NAMALWA (cell line): ENCODE results near the gene HDAC7.

Experiments
- DNase-seq: peaks from one replicate; pipeline ENCODE4 v3.0.0-alpha.2; 2015; ENCODE audit warnings: low spot score

Gene HDAC7

DNA sequence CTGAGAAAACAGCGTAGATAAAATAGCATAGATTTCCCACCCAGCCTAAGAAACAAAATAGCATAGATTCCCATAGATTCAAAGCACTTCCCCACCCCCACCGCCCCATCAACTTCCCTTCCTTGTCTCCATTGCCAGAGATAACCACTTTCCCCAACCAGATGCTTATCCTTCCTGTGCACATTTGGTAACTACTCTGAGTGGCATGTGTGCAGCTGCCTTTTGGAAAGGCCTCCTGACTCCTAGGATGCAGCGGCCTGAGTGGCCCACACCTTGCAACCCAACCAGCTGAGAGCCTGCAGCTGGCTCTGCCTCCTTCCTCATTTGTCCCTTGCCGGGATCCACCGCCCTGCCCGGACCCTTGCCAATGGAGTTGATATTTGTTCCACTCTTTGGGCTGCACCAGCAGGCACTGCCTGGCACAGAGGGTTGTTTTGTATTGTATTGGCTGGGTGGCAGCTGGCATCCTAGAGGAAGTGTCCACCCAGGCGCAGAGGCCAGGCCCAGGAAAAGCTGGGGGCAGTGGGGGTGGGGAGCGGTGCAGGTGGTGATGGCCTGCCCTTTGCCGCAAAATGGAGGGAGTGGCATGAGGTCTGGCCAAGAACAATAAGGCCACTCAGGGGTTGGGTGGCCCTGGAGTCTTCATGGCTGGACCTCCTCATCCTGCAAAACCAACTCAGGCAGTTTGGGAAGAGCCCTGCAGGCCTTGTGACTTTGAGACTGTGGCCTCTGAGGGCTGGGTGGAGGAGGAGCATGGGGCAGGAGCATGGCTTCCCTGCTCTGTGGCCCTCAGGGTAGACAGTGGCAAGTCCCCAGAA is 41.8 kb downstream of the HDAC7 start:
- DNase-seq: no peak

DNA sequence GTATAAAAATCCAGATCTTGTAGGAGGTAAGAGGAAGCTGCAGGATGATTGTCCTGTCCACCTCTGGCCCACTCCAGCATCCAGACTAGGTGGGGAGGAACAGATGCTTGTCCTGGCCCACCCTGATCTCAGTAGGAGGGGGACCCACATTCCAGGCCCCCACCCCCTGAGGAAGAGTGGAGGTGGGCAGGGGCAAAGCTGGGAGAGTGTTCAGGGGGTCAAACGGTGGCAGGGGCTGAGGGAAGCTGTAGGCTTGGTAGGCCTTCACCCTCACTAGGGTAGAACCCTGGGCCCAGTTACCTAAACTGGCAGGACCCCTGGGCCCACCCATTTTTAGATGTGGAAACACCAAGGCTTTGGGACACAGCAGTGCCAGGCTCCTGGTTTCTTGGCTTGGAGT is 42.6 kb downstream of the HDAC7 start:
- DNase-seq: no peak

DNA sequence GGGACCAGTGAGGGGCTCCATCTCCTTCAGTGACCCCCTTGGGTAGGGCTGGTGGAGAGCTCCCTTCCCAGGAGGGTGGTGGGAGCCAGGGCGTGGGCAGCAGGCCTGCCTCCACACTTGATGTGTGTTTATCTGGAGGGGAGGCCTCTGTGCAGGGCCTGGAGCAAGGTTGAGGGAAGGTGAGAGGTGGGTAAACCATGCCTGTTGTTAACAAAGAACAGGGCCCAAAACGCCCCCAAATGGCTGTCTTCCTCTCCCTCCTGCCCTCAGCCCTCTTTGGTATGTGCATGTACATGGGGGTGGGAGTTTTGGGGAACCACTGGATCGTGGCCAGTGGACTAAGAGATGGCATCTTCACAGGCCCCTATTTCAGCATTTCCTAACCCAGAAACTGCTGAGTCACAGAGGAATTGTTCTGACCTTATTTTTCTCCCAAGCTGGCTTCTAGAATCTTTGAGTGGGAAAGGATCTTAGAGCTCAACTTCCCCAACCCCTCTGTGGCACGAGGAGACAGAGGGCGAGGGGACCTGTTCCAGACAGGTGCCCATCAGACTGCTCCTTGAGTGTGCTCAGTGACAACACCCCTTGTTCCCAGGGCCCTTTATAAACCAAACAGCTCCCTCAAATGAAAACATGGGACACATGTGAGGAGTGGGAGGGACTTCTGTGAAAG is 43.1 kb downstream of the HDAC7 start:
- no peak for DNase-seq

DNA sequence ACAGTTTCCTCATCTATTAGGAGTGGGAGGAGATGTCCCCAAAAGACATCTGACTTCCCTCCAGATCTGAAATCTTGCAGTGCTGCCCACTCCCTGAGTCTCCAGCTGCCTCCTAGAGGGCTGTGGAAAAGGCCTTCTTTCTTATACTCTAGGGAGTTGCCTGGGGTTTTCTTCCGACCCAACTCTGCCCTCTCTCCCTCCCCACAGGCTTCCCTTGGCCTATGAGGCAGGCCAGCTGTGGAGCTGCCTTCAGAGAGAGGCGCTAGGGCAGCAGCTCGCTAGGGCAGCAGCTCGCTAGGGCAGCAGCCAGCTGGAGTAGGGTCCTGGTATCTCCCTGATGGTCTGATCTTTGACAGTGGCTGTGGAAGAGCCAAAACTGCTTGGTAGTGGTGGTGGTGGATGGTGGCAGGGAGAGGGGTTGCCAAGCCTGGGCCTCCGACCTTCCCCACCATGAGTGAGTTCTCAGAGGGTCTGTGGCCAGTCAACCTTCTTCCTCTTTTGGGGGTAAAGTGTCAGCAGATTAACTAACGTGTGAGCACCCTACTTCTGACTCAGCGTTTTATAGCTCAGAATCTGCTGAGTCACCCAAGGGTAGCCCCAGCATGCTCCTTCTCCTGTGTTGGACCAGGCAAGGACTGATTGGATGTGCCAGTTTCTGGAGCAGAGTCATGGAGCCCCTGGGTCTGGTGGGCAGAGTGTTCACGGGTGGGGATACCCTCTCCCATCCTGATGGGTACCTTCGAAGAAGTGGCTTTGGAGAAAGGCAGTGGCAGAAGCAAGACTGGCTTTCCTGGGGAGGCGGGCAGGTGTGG is 44.4 kb downstream of the HDAC7 start:
- peak; percentile 35 for DNase-seq

DNA sequence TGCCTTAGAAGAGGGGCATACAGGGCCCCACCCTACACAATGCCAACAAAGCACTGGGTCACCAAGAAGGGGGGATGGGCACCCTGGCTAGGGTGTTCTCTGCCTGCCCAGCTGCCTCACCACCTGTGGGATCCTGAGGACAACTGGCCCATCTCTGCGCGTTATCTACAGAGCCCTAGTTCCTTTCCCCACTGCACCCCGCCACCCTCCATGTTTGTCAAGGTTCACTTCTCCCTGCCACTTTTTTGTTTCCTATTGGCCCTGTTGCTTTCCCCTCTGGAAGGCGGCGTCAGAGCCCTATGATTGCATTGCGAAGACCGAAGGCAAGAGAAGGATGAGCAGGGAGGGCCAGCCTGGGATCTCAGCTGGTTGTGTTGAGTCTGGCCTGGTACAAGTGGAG is 45.0 kb downstream of the HDAC7 start:
- DNase-seq: no peak

DNA sequence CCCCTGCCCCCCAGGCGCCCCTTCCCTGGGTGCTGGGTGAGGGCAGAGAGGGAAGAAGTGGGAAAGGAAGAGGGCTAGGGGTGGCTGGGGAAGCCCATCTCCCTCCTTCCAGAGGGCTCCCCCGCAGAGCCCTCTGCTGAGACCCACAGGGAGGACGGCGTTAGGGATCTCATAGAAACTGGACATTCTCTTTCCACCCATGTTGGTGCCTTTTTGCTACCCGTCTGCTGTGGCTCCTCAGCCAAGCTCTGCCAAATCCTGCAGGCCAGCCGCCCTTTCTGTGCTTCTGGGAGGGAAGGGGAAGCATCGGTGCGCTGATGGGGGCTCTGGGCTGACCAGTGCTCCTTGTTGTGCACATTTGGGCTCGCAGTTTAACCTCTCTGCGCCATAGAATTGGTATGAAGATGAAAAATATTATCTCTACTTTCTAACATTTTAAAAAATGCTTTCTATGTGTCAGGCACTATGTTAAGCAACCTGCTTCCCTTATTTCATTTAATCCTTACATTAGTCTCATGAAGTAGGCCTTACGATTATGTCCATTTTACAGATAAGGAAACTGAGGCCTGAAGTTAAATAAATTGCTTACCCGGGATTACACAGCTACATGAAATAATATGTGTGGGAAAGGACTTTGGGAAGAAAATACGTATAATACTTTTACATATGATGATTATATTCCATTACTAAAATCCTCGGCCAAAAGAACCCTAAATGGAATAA is 45.7 kb downstream of the HDAC7 start:
- no peak for DNase-seq

DNA sequence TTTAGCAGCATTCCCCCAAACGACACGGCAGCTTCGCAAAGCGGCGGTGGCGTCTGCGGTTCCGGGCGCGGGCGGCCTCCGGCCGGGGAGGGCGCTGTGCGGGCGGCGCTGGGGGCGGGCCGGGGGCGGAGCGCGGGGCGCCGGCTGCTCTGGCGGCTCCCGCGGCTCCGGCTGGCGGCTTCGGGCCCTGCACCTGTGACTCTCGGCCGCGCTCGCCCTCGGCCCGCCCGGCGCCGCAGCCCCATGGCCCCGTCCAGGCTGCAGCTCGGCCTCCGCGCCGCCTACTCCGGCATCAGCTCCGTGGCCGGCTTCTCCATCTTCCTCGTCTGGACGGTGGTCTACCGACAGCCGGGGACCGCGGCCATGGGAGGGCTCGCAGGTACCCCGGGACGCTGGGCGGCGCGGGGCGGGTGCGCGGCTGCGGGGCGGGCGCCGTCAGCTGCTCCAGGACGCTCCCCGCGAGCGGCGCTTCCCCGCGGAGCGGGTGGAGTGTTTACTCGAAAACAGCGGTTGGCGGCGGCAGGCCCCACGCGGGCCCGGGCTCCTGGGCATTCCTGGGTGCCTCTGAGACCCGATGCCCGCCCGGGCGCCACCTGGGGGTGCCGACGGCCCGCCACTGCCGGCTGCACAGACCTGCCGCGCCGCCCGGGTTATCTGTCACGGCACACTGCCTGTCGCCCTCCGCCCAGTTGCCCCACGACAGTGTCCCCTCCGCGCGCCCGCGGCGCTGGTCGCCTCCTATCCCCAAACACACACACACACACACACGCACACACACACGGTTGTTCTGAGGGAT is 46.4 kb downstream of the HDAC7 start, which contains the start of gene SLC48A1:
SLC48A1 (plus strand) TSS at position 177 of the 796 bp plus-strand sequence; CDS start at position 244, 67 bp downstream.
- peak; percentile 78 for DNase-seq

DNA sequence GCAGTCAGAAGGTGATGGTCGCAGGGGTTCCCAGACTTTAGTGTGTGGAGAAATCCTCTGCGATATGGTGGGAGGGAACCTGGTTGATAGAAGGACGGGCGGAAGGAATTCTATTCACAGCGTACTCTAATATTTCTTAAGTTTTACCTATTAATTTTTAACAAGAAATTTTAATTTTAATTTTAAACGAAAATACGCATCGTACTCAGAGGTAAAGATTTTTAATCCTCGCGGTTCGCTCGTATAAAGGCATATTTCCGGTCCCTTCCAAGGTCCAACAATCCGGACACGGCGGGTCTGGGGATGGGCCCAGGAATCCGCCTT is 47.0 kb downstream of the HDAC7 start:
- DNase-seq: no peak

DNA sequence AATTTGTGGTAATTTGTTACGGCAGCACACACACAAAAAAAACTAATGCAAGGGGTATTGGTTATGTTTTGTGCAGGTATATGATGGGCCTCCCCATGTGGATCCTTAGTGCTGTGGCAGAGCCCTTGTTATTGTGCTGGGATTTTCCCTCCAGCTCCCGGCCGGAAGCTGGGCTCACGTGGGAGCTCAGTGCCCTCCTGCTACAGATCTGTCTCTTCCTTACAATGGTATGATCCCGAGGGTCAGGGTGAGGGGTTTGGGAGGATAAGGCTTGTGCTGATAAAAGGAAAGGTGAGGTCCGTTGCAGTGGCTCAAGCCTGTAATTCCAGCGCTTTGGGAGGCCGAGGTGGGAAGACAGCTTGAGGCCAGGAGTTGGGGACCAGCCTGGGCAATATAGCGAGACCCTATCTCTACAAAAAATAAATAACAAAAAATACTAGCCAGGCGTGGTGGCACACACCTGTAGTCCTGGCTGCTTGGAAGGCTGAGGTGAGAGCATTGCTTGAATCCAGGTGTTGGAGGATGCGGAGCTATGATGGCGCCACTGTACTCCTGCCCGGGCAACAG is 47.5 kb downstream of the HDAC7 start:
- DNase-seq: no peak

DNA sequence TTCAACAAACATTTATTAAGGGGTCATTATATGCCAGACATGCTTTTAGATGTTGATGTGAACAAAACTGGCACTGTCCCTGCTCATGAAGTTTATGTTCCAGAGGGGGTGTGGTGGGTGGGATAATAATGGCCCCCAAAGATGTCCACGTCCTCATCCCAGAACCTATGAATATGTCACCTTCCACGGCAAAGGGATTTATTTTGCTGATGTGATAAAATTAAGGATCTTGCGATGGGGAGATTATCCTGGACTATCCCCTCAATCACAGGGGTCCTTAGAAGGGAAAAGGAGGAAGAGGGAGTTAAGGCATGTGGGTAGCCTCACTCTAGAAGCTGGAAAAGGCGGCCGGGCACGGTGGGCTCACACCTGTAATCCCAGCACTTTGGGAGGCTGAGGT is 48.4 kb downstream of the HDAC7 start:
- no peak for DNase-seq

DNA sequence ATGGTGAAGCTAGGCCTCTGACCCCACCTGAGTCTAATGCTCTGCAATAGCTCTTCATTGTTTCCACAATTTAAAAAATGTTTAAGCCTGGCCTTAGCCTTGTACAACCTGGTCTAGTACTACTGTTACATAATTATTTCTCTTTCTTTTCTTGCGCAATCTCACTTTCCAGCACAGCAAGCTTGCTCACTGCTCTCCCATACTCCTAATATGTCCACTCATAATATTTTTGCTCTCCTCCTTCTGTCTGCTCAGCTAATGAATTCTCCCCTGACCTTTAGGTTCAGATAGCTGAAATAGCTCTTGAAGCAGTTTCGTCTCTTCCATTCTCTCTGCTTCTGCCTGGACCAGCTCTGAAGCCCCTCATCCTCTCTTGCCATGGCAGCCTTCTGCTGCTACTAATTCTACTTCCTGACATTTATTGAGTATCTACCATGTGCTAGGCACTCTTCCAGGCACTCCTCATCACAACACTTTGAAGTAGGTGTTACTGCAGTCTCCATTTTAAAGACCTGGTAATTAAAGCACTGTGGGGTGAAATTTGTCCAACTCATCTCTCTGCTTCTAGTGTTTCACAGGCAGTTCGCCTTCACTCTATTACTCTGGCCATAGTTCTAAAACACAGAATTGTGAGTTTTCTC is 49.5 kb downstream of the HDAC7 start:
- no peak for DNase-seq

DNA sequence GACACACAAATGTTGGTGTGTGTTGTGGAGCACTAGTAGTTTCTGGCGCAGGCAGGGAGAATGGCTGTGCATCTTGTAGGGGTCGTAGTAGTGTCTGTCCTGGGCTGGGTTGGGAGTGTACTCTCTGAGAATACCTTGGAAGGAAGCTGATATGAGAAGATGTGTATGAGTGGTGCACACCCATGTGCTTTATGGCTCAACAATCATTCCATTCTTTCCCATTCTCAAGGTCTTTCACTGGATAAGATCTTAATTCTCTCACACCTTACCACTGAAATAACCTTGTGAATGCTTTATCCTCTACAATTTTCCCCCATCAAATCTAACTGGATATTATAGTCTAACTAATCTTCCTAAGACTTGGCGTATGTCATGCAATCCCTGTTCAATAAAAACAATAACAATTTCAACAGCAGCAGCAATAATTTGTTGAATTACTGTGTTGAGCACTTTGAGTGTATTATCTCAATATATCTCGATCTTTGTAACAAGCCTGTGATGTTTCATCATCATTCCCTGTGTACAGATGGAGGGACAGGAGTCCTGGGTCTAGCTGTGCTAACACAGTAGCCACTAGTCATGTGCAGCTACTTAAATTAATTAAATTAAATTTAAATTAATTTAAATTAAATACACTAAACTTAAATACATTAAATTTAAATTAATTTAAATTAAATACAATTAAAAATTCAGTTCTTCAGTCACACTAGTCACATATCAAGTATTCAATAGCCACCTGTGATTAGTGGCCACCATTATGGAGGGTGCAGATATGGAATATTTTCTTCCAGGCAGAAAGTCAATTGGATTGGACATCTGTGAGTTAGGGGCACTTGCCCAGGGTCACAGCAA is 50.2 kb downstream of the HDAC7 start:
- no peak for DNase-seq

DNA sequence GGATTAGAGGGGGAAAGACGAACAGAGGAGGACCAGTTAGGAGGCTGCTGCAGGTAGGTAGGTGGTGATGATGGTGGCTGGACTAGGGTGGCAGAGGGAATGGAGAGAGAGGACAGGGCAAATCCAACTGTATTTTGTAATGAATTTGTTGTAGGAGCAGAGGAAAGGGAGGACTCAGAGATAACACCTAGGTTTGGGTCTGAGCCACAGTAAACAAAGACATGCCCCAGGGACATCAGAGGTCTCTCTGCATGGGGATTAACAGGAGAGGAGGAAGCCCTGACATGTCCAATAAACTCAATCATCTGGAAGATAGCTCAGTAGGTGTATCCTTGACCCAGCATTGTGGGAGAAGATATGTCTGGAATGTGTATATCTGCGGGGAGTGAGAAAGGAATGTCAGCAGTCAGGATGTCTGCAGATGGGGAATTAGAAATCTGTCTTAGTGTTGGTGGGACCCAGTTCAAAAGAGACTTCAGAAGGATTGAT is 51.3 kb downstream of the HDAC7 start:
- no peak for DNase-seq

DNA sequence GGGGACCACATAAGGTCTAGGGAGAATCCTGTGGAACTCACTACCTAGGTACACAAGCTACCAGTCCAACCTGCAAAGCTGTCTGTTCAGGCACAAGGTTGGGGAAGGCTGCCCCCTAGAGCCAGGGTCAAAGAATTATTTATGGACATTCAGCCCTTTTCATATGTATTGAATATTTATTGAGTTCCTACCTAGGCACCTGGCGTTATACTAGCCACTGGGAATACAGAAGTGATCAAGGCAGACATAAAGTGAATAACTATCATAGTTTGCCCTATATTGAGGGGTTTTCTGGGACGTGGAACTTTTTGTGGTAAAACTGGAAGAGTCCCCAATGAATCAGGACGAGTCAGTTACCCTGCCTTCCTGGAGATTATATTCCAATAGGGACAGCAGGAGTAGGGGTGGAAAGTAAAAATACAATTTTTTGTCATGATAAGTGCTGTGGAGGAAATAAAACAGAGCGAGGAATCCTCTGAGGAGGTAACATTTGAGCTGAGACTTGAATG is 52.4 kb downstream of the HDAC7 start:
- DNase-seq: peak; percentile 73

DNA sequence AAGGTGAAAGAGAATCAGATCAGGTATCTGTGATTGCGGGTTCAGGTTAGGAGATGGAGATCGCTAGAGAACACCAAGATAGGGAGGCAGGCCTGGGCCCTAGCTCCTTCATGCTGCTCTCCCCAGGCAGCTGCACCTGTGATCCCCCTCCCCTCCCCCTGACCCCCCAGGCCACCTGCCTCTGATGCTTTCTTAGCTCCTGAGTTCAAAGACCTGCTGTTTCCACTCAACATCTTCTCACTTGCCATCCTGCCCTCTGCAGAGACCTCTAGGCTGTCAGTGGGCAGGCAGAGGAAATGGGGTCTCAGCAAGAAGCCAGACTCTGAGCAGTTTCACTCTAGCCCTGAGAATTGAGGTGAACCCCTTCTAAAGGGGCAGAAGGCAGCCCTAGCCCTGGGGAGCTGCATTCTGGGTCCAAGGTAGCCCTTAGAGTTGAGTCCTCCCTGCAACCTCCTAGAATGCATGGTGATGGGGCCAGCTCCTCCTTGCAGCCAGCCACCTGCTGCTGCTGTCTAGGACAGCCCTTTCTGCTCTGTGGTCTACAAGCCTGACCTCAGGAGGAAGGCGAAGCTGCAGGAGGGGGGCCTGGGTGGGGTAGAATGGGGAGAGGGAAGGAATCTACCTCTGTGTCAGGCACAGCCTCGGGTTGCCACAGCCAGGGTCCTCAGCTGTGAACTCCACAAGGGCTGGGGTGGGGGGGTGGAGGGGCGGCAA is 53.0 kb downstream of the HDAC7 start:
- DNase-seq: no peak

DNA sequence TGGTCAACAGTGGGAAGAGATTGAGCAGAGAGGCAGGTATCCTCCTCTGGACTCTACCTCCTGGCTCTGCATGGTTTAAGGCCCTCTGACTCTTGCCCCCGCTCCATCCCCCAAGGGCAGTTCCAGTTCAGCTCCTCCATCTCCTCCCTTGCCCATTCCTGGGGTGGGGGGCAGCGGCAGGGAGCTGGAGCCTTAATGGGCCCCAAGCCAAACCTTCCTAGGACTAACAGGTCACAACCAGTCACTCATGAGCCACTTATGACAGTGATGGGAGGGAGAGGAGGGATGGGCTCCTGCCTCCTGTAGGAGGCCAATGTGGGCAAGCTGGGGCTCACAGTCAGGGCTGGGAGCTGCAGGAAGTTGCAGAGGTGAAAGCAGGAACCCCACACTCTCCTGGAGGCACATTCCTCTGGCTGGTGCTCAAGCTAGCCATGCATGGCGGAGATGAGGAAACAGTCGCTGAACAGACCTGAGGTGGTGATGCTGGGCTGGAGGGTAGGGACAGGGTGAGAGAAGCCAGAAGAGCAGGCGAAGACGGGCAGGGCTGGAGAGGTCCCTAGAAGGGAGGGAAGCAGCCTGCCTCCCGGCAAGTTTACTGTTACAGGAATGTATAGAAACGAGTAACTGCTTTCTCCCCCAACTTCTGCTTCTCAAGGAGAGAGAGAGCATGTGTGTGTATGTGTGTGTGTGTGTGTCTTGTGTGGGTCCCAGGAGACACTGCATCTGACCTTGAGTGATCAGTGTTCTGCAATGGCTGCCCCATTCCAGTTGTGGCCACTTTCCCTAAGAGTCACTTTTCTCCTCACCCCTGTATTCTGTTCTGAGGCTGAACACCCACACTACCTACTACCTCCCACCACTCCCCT is 56.0 kb downstream of the HDAC7 start:
- DNase-seq: no peak

DNA sequence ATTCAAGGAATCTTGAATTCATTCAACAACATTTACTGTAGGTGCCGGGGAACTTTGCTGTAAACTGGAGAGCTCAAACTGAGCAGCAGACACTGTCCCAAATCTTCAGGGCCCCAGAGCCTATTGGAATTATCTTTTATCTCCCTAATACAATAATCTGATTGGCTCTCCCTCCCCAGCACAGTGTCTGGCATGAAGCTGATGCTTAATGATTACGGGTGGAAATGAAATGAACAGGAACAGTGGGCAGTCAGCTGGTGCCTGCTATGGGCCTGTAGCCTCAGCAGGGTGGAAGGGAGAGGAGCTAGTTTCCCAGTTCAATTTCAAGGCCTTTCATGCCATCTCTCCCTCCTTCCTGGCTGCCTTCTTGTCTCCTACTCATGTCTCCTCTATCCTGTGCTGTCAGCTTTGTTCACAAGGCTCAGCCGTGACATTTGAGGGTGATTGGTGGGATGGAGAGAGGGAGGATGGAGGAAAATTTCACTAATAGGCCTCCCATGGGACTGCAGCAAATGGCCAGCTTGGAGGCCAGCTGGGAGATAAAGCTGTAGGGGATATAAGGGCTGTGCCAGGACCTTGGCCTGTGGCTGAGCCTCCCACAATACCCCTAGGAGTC is 56.7 kb downstream of the HDAC7 start:
- no peak for DNase-seq
